BLaER1 (cell line): Measurements from ENCODE around the gene ATP8B4.
"Not testable (repeated sequence)": the region's sequence is repeated elsewhere in the genome, so short reads cannot be mapped to it uniquely, and the experiment has no call there.

Source experiments
- H3K27ac ChIP-seq: shearing (Covaris generic); formaldehyde crosslinking; 2 replicates; pipeline ENCODE4 v1.8.1; 2022
- H3K27me3 ChIP-seq: shearing (Covaris generic); formaldehyde crosslinking; 2 replicates; pipeline ENCODE4 v1.8.1; 2022
- H3K36me3 ChIP-seq: shearing (Covaris generic); formaldehyde crosslinking; 2 replicates; pipeline ENCODE4 v1.8.1; 2022
- H3K4me1 ChIP-seq: shearing (Covaris generic); formaldehyde crosslinking; 2 replicates; pipeline ENCODE4 v1.8.1; 2022
- H3K4me2 ChIP-seq: shearing (Covaris generic); formaldehyde crosslinking; 2 replicates; pipeline ENCODE4 v1.8.1; 2022
- H3K4me3 ChIP-seq: shearing (Covaris generic); formaldehyde crosslinking; 2 replicates; pipeline ENCODE4 v1.8.1; 2022
- H3K9ac ChIP-seq: shearing (Covaris generic); formaldehyde crosslinking; 2 replicates; pipeline ENCODE4 v1.8.1; 2022
- H3K9me3 ChIP-seq: shearing (Covaris generic); formaldehyde crosslinking; 2 replicates; pipeline ENCODE4 v1.8.1; 2022
- H4K20me1 ChIP-seq: shearing (Covaris generic); formaldehyde crosslinking; 2 replicates; pipeline ENCODE4 v1.8.1; 2022
- Cebpa-rat ChIP-seq: shearing (Covaris generic); IDR thresholded peaks from 2 replicates; pipeline ENCODE4 v1.8.1; 2022

The ATP8B4 gene

GRCh38 chr15:50140098-50140497 lies 21.1 kb upstream of the ATP8B4 start:
- Histone ChIP-seq H3K9me3 (no peaks in the 10 kb centered on the region), H3K27me3 (no peaks in the 10 kb centered on the region), H3K4me1 (peaks cover 3% of the 10 kb centered on the region), H4K20me1 (no peaks in the 10 kb centered on the region), H3K4me2 (no peak overlapping the region), H3K27ac (no peak overlapping the region), H3K4me3 (no peak overlapping the region), H3K36me3 (no peaks in the 10 kb centered on the region), H3K9ac (no peak overlapping the region)
- no peak for TF ChIP-seq Cebpa-rat

DNA sequence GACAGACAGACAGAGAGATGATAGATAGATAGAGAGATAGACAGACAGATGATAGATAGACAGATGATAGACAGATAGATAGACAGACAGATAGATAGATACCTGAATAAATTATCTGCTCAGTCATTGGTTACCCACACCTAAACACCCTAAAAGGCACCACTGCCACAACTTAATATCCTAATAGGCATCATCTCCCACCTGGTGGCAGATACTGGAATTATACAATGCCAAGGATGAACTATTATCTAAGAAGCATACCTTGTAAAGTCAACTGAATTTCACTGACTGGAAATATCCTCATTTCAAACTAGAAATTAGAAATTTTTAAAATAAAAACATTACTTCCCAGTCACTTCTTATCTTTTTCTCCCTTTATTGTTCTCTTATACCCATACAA lies 19.4 kb upstream of the ATP8B4 start:
- no peak for TF ChIP-seq Cebpa-rat
- no peak overlapping the region for H3K4me2 ChIP-seq
- no peaks in the 10 kb centered on the region for H3K36me3 ChIP-seq
- H3K4me1 ChIP-seq = peaks cover 15% of the 10 kb centered on the region
- H3K27me3 ChIP-seq = no peaks in the 10 kb centered on the region
- no peak overlapping the region for H3K9ac ChIP-seq
- H3K27ac ChIP-seq = no peak overlapping the region
- H4K20me1 ChIP-seq = no peaks in the 10 kb centered on the region
- H3K4me3 ChIP-seq = no peak overlapping the region
- no peaks in the 10 kb centered on the region for H3K9me3 ChIP-seq

GRCh38 chr15:50137893-50138292 lies 18.9 kb upstream of the ATP8B4 start:
- Histone ChIP-seq H3K4me1 (peaks cover 15% of the 10 kb centered on the region), H3K4me3 (no peak overlapping the region), H3K36me3 (no peaks in the 10 kb centered on the region), H3K9me3 (no peaks in the 10 kb centered on the region), H4K20me1 (no peaks in the 10 kb centered on the region), H3K27ac (no peak overlapping the region), H3K9ac (no peak overlapping the region), H3K4me2 (no peak overlapping the region), H3K27me3 (no peaks in the 10 kb centered on the region)
- no peak for TF ChIP-seq Cebpa-rat

DNA sequence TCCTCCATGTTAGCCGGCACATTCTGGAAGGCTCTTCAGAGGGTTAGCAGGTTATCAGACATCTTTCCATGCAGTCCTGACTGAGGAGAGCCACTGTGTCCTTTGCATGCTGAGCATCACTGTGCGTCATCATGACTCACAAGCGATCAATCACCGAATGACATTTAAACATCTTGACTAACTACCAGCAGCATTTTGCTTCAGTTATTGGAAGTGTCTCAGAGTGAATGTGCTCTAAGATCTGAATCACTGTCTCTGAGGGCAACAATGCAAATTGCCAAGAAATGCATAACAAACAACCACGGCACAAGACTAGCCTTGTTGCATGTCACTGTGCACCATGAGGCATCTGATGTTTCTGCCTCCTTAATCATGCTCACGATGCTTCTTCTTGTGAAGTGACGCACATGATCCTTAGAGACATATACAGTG lies 18.3 kb upstream of the ATP8B4 start:
- no peaks in the 10 kb centered on the region for H3K27me3 ChIP-seq
- no peak overlapping the region for H3K27ac ChIP-seq
- no peak overlapping the region for H3K9ac ChIP-seq
- no peak overlapping the region for H3K4me2 ChIP-seq
- no peaks in the 10 kb centered on the region for H3K36me3 ChIP-seq
- no peak for TF ChIP-seq Cebpa-rat
- H3K4me1 ChIP-seq = peaks cover 15% of the 10 kb centered on the region
- no peaks in the 10 kb centered on the region for H3K9me3 ChIP-seq
- no peaks in the 10 kb centered on the region for H4K20me1 ChIP-seq
- H3K4me3 ChIP-seq = no peak overlapping the region

DNA sequence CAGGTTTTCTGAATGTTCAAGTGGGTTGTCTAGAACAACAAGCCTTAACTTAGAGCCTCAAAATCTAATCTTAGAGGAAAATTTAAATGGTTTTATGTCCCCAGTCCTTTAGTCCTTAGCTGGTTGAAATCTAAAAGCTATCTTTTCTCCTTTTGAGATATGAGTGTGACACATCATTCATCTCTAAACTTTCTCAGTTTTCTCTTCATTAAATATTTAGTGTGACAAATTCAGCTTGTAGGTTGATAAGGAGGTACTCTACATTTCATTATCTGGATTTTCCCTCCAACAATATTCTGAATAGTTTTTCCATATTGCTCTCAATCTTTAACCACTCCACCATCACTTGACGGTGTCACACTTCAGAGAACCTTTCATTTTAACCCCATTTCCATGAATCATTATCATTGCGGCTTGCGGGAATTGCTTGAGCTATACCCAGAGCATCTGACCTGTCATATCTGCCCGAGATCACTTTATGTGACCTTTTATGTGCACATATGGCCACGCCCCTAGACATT lies 16.1 kb upstream of the ATP8B4 start:
- Histone ChIP-seq H3K27ac (no peak overlapping the region), H3K9me3 (no peaks in the 10 kb centered on the region), H3K9ac (no peak overlapping the region), H3K4me2 (peak overlapping the region; percentile 25), H3K36me3 (no peaks in the 10 kb centered on the region), H3K4me1 (peaks cover 15% of the 10 kb centered on the region), H3K4me3 (no peak overlapping the region), H3K27me3 (no peaks in the 10 kb centered on the region), H4K20me1 (no peaks in the 10 kb centered on the region)
- no peak for TF ChIP-seq Cebpa-rat

DNA sequence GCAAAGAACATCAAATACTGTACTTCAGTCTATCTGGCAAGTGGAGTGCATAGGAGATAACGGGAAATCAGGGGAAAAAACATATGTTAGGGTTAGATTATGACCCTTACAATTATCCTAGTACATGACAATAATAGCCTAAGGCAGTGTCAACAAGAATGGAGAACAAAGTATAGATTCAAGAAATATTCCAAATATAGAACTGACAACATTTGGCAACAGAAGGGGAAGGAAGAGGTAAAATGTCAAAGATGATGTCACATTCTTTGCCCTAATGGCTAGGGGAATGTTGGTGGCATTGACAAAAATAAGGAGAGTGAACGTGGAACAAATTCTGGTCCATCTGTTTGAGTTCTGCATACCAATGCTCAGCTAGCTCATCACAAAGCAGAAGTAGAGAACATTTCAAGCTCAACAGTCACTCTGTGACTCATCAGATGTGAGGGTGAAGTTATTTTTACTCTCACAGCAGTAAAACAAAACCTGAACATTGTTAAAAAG lies 15.5 kb upstream of the ATP8B4 start:
- Histone ChIP-seq H3K27ac (no peak overlapping the region), H3K9ac (no peak overlapping the region), H3K27me3 (no peaks in the 10 kb centered on the region), H3K4me3 (no peak overlapping the region), H3K4me2 (peak overlapping the region; percentile 25), H3K4me1 (peaks cover 15% of the 10 kb centered on the region), H3K36me3 (no peaks in the 10 kb centered on the region), H4K20me1 (no peaks in the 10 kb centered on the region), H3K9me3 (no peaks in the 10 kb centered on the region)
- TF ChIP-seq Cebpa-rat = no peak

GRCh38 chr15:50132251-50132984 lies 13.4 kb upstream of the ATP8B4 start:
- not testable (repeated sequence) for H3K27ac ChIP-seq, H3K9ac ChIP-seq, H3K4me2 ChIP-seq

GRCh38 chr15:50131617-50132016 lies 12.6 kb upstream of the ATP8B4 start:
- no peak overlapping the region for H3K4me3 ChIP-seq
- H3K9ac ChIP-seq = no peak overlapping the region
- no peak overlapping the region for H3K4me2 ChIP-seq
- no peaks in the 10 kb centered on the region for H3K9me3 ChIP-seq
- no peaks in the 10 kb centered on the region for H4K20me1 ChIP-seq
- peaks cover 15% of the 10 kb centered on the region for H3K4me1 ChIP-seq
- no peaks in the 10 kb centered on the region for H3K27me3 ChIP-seq
- H3K36me3 ChIP-seq = no peaks in the 10 kb centered on the region
- no peak for TF ChIP-seq Cebpa-rat
- H3K27ac ChIP-seq = no peak overlapping the region

More at GRCh38 chr15:50132251-50132984, 13.4 kb upstream of the ATP8B4 start:
- peaks cover 15% of the 10 kb centered on the region for H3K4me1 ChIP-seq
- H3K36me3 ChIP-seq, H3K9me3 ChIP-seq, H3K4me3 ChIP-seq, H3K27me3 ChIP-seq, H4K20me1 ChIP-seq: not testable (repeated sequence)

GRCh38 chr15:50128266-50128665 lies 9.2 kb upstream of the ATP8B4 start:
- Histone ChIP-seq H3K27ac (no peak overlapping the region), H4K20me1 (no peaks in the 10 kb centered on the region), H3K9ac (no peak overlapping the region), H3K9me3 (no peaks in the 10 kb centered on the region), H3K36me3 (no peaks in the 10 kb centered on the region), H3K27me3 (no peaks in the 10 kb centered on the region), H3K4me2 (no peak overlapping the region), H3K4me1 (no peaks in the 10 kb centered on the region), H3K4me3 (no peak overlapping the region)
- no peak for TF ChIP-seq Cebpa-rat

DNA sequence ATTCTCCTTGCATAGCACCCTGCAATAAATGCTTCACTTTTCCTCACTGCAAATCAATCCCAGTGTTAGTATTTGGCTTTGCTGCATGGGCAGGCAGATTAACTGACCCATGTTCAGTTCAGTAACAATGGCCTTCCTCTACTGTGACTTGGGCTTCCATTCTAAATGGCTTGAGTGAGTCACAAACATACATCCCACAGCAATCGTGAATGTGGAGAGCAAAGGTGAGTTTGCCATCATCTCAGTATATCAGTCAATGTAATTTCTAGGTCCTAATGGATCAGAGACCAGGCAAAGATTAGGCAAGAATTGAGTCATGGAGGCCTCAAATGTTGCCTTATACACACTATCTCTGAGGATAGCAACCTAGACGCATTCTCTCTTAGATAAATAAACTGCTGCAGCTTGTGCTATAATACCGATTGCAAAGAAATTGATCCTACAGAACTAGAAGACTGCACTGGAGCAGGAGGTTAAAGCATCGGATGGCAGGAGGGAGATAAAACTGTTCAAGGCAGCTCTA lies 8.3 kb upstream of the ATP8B4 start:
- Histone ChIP-seq H3K4me1 (no peaks in the 10 kb centered on the region), H3K4me2 (no peak overlapping the region)

More for the DNA sequence above, 8.3 kb upstream of the ATP8B4 start:
- H3K36me3 ChIP-seq = no peaks in the 10 kb centered on the region
- H3K4me3 ChIP-seq = no peak overlapping the region
- no peak overlapping the region for H3K9ac ChIP-seq
- no peaks in the 10 kb centered on the region for H4K20me1 ChIP-seq
- H3K27ac ChIP-seq = no peak overlapping the region
- no peak for TF ChIP-seq Cebpa-rat
- H3K27me3 ChIP-seq = no peaks in the 10 kb centered on the region
- no peaks in the 10 kb centered on the region for H3K9me3 ChIP-seq
